HG03558 (cell line): ENCODE measurements around the gene KLK10.

Source experiments
- ATAC-seq: cut with Tn5 transposase; IDR thresholded peaks from one replicate; pipeline ENCODE4 v1.9.1; 2021; ENCODE audit warnings: moderate number of reproducible peaks; ENCODE audit not compliant: unreplicated experiment; ENCODE audit errors: extremely low read depth

The KLK10 gene, protein sequence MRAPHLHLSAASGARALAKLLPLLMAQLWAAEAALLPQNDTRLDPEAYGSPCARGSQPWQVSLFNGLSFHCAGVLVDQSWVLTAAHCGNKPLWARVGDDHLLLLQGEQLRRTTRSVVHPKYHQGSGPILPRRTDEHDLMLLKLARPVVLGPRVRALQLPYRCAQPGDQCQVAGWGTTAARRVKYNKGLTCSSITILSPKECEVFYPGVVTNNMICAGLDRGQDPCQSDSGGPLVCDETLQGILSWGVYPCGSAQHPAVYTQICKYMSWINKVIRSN

DNA sequence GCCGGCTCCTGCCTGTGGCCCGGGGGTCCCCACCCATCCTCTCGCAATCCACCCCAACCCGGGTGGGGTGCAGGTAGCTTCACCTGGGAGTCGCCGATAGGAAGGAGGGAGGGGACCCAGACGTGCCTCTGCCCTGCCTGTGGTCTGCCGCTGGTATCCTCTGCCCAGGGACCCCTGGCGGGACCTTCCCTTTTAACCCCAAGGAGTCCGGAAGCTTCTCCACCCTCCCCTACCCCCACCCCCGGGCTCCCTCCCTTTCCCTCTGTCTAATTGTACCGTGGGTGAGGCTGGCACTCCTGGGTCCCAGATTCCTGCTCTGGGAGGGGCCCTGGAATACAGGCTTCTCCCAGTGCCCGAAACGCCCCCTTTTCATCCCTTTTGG lies at the start of gene KLK10:
TSS of gene KLK10 (minus strand) at position 166 of the 382 bp plus-strand sequence. CDS start 579 bp downstream, outside the sequence.
- ATAC-seq, result no peak

DNA sequence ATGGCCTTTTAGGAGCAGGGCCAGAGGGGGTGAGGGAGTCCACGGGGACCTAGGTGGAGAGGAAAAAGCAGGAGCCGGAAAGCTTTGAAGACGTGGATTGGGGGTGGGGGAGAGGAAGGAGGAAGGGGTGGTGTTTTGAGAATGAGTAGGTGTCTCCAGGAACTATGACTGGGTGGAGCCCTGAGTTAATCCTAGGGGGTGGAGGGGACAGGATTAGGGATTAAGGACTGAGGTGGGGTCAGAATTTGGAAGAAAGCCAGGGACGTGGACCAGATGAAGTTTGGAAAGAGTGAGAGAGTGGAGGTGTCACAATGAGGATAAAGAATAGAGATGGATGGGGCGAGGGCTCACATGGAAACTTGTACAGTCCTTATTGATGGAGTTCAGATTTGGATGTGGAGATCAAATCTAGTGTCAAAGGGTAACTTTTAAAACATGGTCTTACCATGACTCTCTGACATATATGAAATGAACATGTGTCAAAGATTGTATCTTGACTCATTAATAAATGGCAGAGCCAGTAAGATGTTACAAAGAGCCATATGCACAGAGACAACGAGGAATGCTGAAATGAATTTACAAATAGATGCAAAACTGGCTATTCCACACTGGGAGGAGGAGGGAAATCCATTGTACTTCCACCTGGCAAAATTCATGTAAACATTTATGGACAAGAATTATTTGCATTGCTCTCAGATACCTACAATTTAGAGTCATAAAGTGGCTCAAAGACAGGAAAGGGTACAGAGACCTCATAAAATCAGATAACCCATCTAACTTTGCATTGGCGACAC lies 47.1 kb upstream of the KLK10 start:
- ATAC-seq, result no peak

DNA sequence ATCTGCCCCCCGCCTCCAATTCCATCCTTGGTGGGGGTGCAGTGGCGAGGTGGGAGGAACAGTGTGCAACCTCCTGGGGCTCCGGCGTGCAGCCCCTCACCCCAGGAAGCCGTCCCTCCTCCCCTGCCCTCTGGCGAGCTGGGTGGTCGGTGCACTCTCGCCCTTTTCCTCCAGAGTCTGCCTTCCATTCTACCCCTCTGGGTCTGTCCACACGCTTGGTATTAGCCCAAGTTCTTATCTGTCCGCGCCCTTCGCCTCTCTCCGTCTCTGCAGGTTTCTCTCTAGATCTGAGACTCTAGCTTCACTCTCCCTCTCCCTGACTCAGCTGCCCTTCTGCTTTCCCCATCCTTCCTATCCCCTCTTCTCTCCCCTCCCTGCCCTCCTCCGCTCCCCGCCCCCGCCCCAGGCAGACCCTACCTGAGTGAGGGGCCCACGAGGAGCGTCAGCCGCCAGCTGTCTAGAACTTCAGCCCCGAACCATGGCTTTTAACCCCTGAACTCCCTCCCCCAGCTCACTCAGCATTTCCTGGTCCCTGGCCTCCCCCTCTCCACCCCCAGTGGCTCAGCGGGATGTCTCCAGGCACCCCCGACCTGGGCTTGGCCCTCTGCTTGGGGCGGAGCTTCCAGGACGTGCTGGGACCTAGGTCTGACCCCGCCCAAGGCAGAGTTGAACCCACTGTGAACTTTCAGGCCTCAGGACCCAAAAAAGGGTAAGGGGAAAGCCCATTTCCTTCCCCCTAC lies 45.9 kb upstream of the KLK10 start:
- no peak for ATAC-seq

DNA sequence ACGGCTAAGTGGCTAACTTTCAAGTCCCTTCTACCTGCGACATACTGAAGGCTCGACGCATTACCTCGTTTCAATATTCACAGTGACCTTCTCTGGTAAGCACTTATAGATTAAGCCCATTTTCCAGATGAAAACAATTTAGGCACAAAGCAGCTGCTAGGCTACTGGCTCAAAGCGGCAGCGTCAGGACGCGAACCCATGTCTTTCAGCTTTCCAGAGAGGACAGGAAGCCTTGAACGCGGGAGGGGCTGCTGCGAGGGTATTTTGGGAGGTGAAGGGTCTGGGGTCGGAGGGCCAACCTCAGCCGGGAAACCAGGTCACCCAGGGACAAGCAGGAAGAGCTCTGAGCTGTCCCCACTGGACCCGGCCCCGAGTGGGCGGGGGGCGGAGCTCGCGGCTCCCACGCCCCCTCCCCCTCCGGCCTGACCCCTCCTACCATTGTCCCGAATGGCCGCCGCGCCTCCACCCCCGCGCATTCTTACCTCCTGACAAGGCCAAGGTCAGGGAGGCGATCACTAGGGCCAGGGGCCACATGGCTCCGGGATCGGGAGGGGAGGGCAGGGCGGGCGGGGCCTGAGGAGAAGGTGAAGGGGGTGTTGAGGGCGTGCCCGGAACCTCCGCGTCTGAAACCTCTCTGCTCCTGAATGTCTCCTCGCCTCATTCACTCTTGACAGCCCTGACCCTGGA lies 45.2 kb upstream of the KLK10 start, which contains the start of gene KLK13:
TSS of gene KLK13 (minus strand) at position 559 of the 687 bp plus-strand sequence. CDS start at position 534, 25 bp downstream.
- no peak for ATAC-seq

DNA sequence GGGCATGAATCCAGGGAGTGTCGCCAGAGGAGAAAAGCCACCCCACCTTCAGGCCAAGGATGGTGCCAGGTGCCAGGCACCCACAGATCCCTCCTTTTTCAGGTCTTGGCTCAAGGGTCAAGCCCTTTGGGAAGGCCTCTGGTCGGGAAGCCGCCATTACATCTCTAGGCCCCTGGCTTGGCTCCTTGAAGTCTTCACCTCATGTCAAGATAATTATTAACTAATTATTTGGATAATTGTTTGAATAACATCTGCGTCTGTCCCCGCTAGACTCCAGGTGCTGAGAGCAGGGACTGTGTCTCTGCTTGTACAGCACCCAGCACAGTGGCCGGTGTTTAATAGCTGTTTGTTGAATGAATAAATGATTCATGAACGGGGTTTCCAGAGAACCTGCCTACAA lies 44.2 kb upstream of the KLK10 start:
- no peak for ATAC-seq

DNA sequence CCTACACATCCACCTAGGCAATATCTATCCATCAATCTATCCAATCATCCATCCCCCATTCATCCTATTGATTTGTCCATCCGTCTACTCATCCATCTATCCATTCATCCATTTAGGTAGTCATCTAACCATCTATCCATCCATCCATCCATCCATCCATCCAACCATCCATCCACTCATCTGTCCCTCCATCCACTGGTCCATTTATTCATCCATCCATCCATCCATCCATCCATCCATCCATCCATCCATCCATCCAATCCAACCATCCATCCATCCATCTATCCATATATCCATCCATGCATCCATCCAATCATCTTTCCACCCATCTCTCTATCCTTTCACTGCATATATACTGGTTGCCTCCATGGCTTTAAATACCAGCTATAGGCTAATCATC lies 41.5 kb upstream of the KLK10 start:
- no peak for ATAC-seq

DNA sequence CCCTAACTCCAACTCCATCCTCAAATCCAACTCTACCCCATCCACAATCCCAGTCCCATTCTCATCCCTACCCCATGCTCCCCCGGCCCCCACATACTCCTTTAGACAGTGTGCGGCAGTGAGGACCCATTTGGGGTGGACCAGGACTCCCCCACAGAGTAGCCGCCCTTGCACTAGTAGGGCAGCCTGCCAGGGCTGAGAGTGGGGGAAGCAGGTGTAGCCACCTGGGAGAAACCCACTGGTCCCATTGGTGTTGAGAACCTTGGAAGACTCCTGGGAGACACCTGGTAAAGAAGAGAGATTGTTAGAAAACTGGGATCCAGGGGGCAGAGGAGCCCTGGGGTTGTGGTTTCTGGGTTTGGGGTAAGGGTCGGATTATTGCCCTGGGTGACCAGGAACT lies 40.8 kb upstream of the KLK10 start:
- no peak for ATAC-seq

DNA sequence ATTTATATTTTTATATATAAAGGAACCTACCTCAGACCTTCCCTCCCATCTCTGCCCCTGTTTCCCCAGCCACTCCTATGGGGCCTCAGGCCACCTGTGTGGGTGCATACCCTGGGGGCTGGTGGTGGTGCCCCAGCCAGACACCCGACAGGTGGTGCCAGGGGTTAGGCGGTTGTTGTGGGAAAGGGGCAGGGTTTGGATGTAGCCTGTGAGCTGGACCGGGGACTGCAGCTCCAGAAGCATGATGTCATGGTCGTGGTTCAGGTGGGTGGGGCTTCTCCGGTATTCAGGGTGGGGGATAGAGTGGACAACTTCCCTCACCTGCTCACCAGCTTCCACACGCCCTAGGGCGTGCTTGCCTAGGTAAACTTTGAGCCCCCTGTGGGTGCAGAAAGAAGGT lies 40.2 kb upstream of the KLK10 start:
- ATAC-seq, result no peak

DNA sequence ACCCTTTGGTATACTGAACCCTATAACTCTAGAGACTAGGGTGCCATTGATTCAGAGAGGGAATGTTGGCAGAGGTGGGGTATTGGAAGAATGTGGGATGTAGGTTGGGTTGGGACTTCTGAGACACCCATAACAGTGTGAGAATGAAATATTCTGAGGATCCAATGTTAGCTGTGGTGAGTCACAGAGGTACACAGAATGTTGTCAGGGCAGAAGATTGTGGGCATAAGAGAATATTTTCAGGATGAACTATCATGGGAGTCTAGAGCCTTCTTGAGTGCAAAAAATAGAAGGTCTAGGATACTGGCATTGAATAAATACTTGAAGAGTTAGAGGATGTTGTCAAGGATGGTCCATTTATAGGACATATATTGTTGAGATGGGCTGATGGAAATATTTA lies 36.4 kb upstream of the KLK10 start:
- ATAC-seq, result no peak

DNA sequence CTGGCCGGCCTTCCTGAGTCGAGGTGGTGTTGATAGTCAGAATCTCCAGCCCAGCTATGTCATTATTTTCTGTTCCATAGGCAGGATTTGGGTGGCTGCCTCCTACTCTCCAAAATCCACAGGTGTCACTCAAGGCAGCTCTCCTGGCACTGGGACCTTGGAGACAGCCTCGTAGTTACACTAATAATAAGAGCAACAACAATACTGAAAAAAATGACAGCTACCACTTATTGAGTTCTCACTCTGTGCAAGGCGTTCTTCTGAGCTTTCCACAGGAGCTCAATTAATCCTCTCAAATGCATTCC lies 27.5 kb upstream of the KLK10 start:
- no peak for ATAC-seq

DNA sequence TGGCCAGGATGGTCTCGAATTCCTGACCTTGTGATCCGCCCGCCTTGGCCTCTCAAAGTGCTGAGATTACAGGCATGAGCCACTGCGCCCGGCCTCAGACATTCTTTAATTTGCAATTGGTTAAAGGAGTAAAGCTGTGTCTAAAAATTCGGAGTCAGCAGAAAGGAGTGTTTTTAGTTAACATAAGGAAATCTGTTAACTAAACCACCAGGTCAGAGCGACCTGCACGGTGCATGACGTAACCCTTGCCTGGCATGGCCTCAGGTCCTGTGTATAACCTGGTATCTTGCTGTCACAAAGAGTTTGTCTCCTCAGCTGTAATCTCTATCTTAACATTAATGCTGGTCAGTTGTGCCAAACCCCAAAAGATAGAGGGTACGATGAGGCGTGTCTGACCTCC lies 24.8 kb upstream of the KLK10 start:
- ATAC-seq, result no peak

DNA sequence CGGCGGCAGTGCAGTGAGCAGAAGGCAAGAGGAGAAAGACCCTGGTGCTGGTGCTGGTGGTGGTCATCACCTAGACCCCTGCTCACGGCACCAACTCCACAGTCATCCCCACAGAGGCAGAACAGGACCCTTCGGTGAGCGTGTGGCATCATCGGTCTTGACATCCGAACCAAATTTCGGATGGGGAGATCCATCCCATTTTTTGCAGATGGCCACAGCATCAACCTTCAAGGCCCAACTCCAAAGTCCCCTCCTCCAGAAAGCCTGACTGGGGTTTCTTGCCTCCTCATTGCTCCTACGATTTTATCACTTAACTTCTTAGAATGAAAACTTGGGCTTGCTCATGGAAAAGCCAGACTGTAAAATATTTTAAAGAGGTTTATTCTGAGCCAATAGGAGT lies 24.0 kb upstream of the KLK10 start:
- no peak for ATAC-seq

DNA sequence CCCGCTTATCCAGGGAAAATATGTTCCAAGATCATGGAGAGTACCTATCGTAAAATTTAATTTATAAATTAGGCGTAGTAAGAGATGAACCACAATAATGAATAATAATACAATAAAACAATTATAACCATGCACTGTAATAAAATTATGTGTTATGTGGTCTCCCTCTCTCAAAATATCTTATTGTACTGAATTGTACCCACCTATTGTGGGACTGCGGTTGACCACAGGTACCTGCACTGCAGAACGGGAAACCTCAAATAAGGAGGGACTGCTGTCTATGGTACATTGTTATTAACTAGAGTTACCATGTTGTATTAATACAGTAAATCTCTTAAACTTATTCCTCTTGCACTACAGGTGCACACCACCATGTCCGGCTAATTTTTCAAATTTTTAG lies 20.6 kb upstream of the KLK10 start:
- ATAC-seq, result no peak

DNA sequence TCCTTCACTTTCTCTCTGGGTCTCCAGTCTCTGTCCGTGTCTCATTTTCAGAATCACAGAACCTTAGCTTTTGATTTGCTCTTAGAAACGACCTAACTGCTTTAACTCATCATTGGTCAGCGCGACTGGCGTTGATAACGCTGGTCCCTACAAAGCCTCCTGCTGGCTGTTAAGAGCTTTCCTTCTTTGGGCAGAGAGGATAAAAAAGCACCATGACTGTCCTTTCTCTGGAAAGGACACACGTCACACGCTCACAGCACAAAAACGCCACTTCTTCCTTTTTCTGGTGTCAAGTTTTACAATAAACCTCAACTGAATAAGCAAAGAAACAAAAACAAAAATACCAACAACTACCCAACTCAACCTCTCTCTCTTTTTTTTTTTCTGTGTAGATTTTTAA lies 17.0 kb upstream of the KLK10 start:
- no peak for ATAC-seq

DNA sequence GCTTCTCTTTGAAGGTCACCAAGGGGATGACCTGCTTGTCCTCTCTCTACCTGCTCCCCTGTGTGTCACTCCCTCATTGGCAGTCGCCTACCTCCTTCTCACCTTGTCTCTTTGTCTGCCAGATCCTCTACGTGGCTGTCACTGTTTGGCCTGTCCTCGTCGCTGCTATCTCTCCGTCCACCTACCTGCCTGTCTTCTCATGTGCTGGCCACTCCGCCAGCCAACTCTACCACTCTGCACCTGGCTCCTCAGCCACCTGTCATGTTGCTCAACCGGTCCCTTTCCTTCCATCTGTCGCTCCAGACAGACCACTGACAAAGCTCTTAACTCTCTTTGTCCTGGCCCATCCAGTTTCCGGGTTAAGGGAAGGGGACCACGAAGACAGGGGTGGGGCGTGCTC lies 15.2 kb upstream of the KLK10 start, which contains the start of gene KLK12:
TSS of gene KLK12 (minus strand) at position 299 of the 400 bp plus-strand sequence. CDS start 381 bp downstream, outside the sequence.
- ATAC-seq, result no peak

DNA sequence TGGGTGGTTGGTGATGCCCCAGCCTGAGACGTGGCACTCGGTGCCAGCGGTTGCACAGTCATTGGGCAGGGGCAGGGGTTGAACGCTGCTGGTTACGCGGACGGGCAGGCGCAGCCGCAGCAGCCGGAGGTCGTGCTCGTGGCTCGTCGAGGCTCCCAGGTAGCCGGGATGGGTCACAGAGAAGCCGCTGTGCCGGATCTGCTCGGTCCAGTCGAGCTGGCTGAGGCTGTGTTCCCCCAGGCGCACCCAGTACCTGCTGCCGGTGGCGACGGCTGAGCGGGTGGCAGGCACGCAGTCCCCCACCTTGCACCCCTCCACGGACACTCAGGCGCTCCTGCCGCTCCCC lies 12.3 kb upstream of the KLK10 start:
- no peak for ATAC-seq

DNA sequence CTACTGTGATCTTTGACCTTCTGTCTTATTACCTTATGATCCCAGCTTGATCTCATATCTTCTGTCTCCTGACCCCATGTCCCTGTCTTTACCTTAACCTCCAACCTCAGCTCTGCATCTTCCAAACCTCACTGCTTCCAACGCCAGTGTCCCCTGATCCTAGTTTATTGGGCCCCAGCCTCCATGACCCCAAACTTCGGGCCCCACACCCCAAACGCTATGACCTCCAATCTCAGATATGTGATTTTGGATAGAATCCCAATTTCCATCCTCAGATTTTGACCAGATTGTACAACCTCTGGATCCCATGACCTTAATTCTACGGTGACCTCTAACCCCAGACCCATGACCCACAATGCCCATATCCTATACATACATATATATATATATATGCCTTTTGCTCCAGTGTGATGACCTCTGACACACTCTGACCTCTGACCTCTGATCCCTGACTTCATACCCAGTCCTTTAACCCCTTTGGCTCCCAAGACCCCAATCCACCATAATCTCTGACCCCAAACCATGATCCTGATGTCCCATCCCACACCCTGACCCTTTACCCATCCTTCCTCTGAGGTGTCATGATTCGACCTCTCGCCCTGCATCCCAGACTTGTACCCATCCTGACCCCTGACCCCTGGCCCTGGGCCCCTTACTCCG lies 11.8 kb upstream of the KLK10 start:
- ATAC-seq, result no peak

DNA sequence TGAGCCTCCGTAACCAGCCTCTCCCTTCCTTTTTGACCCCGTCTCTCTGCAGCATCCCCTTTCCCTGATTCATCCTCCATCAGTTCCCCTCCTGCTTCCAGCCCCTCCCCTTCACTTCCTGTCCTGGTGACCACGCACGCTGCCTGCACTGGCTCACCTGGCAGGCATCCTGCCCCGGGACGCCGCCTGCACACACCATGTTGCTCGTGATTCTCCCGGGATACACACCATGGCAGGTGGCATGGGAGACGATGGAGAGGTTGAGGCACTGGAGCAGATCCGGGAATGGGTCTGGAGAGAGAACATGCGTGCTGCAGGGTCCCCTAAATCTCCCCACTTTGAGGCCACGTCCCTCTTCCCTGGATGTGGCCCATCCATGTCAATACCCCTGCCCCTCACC lies 11.1 kb upstream of the KLK10 start:
- no peak for ATAC-seq

DNA sequence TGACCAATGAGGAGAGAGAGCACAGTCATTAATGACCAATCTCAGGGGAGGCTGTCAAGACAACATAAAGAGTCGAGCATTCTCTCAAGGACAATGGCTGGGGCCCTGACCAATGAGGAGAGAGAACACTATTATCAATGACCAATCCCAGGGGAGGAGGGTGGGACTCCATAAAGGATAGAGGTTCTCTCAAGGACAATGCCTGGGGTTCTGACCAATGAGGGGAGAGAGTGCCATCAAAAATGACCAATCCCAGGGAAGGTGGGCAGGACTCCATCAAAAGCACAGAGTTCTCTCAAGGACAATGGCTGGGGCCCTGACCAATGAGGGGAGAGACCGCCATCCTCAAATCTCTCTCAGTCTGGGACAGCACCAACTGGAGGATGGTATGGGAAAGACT lies 10.2 kb upstream of the KLK10 start:
- ATAC-seq, result no peak

DNA sequence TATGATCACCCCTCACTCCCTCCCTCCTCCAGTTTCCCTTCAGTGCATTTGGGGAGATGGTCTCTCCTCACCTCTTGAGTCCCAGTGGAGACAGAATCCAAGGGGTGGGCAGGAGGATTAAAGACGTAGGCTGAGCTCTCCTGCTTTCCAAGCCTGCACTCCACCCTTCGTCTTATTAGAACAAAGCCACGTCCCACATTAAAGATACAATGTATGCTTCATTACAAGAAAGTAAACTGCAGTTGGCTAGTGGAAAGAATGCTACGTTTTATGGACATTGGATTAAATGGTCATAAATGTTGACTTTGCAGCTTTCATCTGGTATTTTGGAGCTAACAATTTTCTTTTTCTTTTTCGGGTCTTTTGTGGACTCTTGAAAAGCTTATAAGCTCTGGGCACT lies 8.4 kb upstream of the KLK10 start:
- ATAC-seq, result no peak
